GM23248 (cell line): ENCODE results near the gene WFIKKN1. TPM values are rescaled to one million over a fixed set of nuclear protein-coding genes. Genes with fewer than 3 reads are reported as not detected.

Experiments used
- DNase-seq: peaks from one replicate; pipeline ENCODE4 v3.0.0-alpha.2; 2015
- H2AFZ ChIP-seq: fragments of 200-600 bp; sonication (generic); 2 replicates; pipeline ENCODE4 v1.6.1; 2016; ENCODE audit warnings: antibody characterized with exemption
- H3F3A ChIP-seq: fragments of 200-600 bp; sonication (generic); 2 replicates; pipeline ENCODE4 v1.6.1; 2016; ENCODE audit warnings: mild to moderate bottlenecking, antibody characterized with exemption, mixed run types; ENCODE audit not compliant: insufficient read depth
- H3K27ac ChIP-seq: fragments of 200-600 bp; sonication (generic); 2 replicates; pipeline ENCODE4 v1.5.1; 2016; ENCODE audit warnings: mild to moderate bottlenecking
- H3K27me3 ChIP-seq: fragments of 200-600 bp; sonication (generic); replicated peaks from 2 replicates; pipeline ENCODE4 v1.6.1; 2016; ENCODE audit warnings: mild to moderate bottlenecking; ENCODE audit not compliant: insufficient read depth
- H3K36me3 ChIP-seq: fragments of 200-600 bp; sonication (generic); 2 replicates; pipeline ENCODE4 v1.6.1; 2016; ENCODE audit warnings: low read depth, mild to moderate bottlenecking
- H3K4me1 ChIP-seq: fragments of 200-600 bp; sonication (generic); 2 replicates; pipeline ENCODE4 v1.6.1; 2016; ENCODE audit warnings: mild to moderate bottlenecking; ENCODE audit not compliant: insufficient read depth
- H3K4me2 ChIP-seq: fragments of 200-600 bp; sonication (generic); one replicate; pipeline ENCODE4 v1.6.1; 2016; ENCODE audit warnings: mild to moderate bottlenecking; ENCODE audit not compliant: unreplicated experiment
- H3K4me3 ChIP-seq: fragments of 200-600 bp; sonication (generic); 2 replicates; pipeline ENCODE4 v1.5.1; 2016; ENCODE audit warnings: mild to moderate bottlenecking
- H3K79me2 ChIP-seq: fragments of 200-600 bp; sonication (generic); 2 replicates; pipeline ENCODE4 v1.6.1; 2016; ENCODE audit warnings: mild to moderate bottlenecking; ENCODE audit not compliant: insufficient read depth
- H3K9ac ChIP-seq: fragments of 200-600 bp; sonication (generic); 2 replicates; pipeline ENCODE4 v1.6.1; 2016; ENCODE audit warnings: mild to moderate bottlenecking
- H3K9me2 ChIP-seq: fragments of 200-600 bp; sonication (generic); 2 replicates; pipeline ENCODE4 v1.6.1; 2016; ENCODE audit warnings: mixed run types, mild to moderate bottlenecking, moderate library complexity; ENCODE audit not compliant: insufficient read depth
- H3K9me3 ChIP-seq: fragments of 200-600 bp; sonication (generic); one replicate; pipeline ENCODE4 v1.6.1; 2017; ENCODE audit warnings: low read depth
- H4K20me1 ChIP-seq: fragments of 200-600 bp; sonication (generic); 2 replicates; pipeline ENCODE4 v1.6.0; 2016; ENCODE audit not compliant: insufficient read depth
- EZH2 ChIP-seq: fragments of 200-600 bp; sonication (generic); IDR thresholded peaks from 2 replicates; pipeline ENCODE4 v1.6.1; 2018; ENCODE audit warnings: antibody characterized with exemption, mild to moderate bottlenecking; ENCODE audit not compliant: insufficient read depth, poor library complexity, severe bottlenecking
- EZH2phosphoT487 ChIP-seq: fragments of 200-600 bp; sonication (generic); IDR thresholded peaks from 2 replicates; pipeline ENCODE4 v1.6.1; 2018; ENCODE audit warnings: antibody characterized with exemption, moderate library complexity, mild to moderate bottlenecking, low read depth; ENCODE audit not compliant: insufficient read depth
- WGBS, 2 experiments: methylation state at CpG; one replicate each; pipeline ENCODE4 v1.1.6; 2015 to 2017; ENCODE audit warnings: low lambda C conversion rate in 2 of 2, low coverage in 1 of 2; ENCODE audit errors: missing lambda C conversion rate in 2 of 2; 5-methylcytosine and 5-hydroxymethylcytosine counted together
- in situ Hi-C: fragments of 300-500 bp; cut with MboI; formaldehyde crosslinking; loops from 2 replicates; pipeline ENCODE4 v1.15.0; 2020
- polyA plus RNA-seq: library from polyadenylated mRNA; unstranded; fragments of >200 nt; fragmentation: Nextera tagmentation; extraction: Ambion mirVana; gene quantifications from 2 replicates; pipeline ENCODE4 v1.2.1, GENCODE V29; 2016
- total RNA-seq: library from RNA; depleted of rRNA; stranded (reverse); fragments of >200 nt; shearing (Covaris generic); gene quantifications from 2 replicates; pipeline ENCODE4 v1.2.3, GENCODE V29; 2014

The WFIKKN1 gene
- total and polyA plus RNA-seq, 2 experiments from 2014 or later, result not detected

GRCh38 chr16:645852-646678 lies 15.3 kb downstream of the WFIKKN1 start:
- H3K36me3 ChIP-seq, result no peaks in the 10 kb centered on the region
- in situ Hi-C loops, result no loop called here
- H4K20me1 ChIP-seq, result no peaks in the 10 kb centered on the region
- no peak overlapping the region for H3K27ac ChIP-seq
- H3F3A ChIP-seq, result no peaks in the 10 kb centered on the region
- H3K79me2 ChIP-seq, result peaks cover 38% of the 10 kb centered on the region
- H3K4me2 ChIP-seq, result no peak overlapping the region
- H3K9me3 ChIP-seq, result no peaks in the 10 kb centered on the region
- H2AFZ ChIP-seq, result no peak overlapping the region
- 68 to 72% methylated on average over 26 to 32 of the region's 32 CpGs for WGBS, 2 experiments
- TF ChIP-seq EZH2 (no peak), EZH2phosphoT487 (no peak)
- no peak overlapping the region for H3K4me3 ChIP-seq
- no peak overlapping the region for H3K9ac ChIP-seq
- peaks cover 4% of the 10 kb centered on the region; the same call in 1 of the 2 replicates for H3K4me1 ChIP-seq
- no peaks in the 10 kb centered on the region for H3K27me3 ChIP-seq
- no peaks in the 10 kb centered on the region for H3K9me2 ChIP-seq
- DNase-seq, result no peak

GRCh38 chr16:646679-647172 lies 15.9 kb downstream of the WFIKKN1 start:
- Histone ChIP-seq H4K20me1 (no peaks in the 10 kb centered on the region), H3F3A (no peaks in the 10 kb centered on the region), H3K9me2 (no peaks in the 10 kb centered on the region), H3K36me3 (no peaks in the 10 kb centered on the region), H3K4me3 (no peak overlapping the region), H3K9me3 (no peaks in the 10 kb centered on the region), H3K27me3 (no peaks in the 10 kb centered on the region), H3K79me2 (peaks cover 38% of the 10 kb centered on the region), H3K4me1 (peaks cover 4% of the 10 kb centered on the region; the same call in 1 of the 2 replicates), H2AFZ (no peak overlapping the region), H3K4me2 (no peak overlapping the region), H3K27ac (no peak overlapping the region), H3K9ac (no peak overlapping the region)
- WGBS, 2 experiments, result 77 to 81% methylated on average over 12 to 22 of the region's 22 CpGs
- TF ChIP-seq EZH2phosphoT487 (no peak), EZH2 (no peak)
- DNase-seq, result no peak
- in situ Hi-C loops, result no loop called here

- H3K27me3 ChIP-seq, result no peaks in the 10 kb centered on the region
- H3K4me1 ChIP-seq, result peaks cover 4% of the 10 kb centered on the region; the same call in 1 of the 2 replicates
- H3K4me2 ChIP-seq, result peak overlapping the region; percentile 97
- WGBS, 2 experiments, result 77 to 90% methylated on average over 19 to 25 of the region's 25 CpGs
- in situ Hi-C loops, result no loop called here
- 0 out of 2 replicates have a peak overlapping the region, but pooled peaks have one; percentile 79 for H3K27ac ChIP-seq
- no peak for TF ChIP-seq EZH2phosphoT487
- TF ChIP-seq EZH2, result no peak
- H3K9ac ChIP-seq, result peak overlapping the region; percentile 94
- H4K20me1 ChIP-seq, result no peaks in the 10 kb centered on the region
- H3K79me2 ChIP-seq, result peaks cover 38% of the 10 kb centered on the region
- no peak overlapping the region for H3K4me3 ChIP-seq
- H3K9me2 ChIP-seq, result no peaks in the 10 kb centered on the region
- no peaks in the 10 kb centered on the region for H3K9me3 ChIP-seq
- H2AFZ ChIP-seq, result no peak overlapping the region
- H3K36me3 ChIP-seq, result no peaks in the 10 kb centered on the region
- H3F3A ChIP-seq, result no peaks in the 10 kb centered on the region
- no peak for DNase-seq
Measured at GRCh38 chr16:647173-647902, 16.6 kb downstream of the WFIKKN1 start.

- Histone ChIP-seq H3K79me2 (peaks cover 33% of the 10 kb centered on the region), H3K9me2 (no peaks in the 10 kb centered on the region), H3K27me3 (no peaks in the 10 kb centered on the region), H3F3A (no peaks in the 10 kb centered on the region), H4K20me1 (no peaks in the 10 kb centered on the region), H3K9me3 (no peaks in the 10 kb centered on the region), H3K4me1 (no peaks in the 10 kb centered on the region; the same call in 1 of the 2 replicates), H2AFZ (peak overlapping the region; percentile 64), H3K4me2 (peak overlapping the region; percentile 97), H3K27ac (peak overlapping the region; percentile 79), H3K4me3 (peak overlapping the region; percentile 86), H3K36me3 (no peaks in the 10 kb centered on the region), H3K9ac (peak overlapping the region; percentile 94)
- peak; percentile 61 for DNase-seq
- in situ Hi-C loops, result no loop called here
- no peak for TF ChIP-seq EZH2phosphoT487
- no peak for TF ChIP-seq EZH2
- 14 to 19% methylated on average over 22 to 24 of the region's 24 CpGs for WGBS, 2 experiments
Measured at GRCh38 chr16:648071-648780, 17.4 kb downstream of the WFIKKN1 start.
